KMS-11 (cell line): ENCODE data around the gene HRCT1.

Experiments
- H2AFZ ChIP-seq: fragments of 200-600 bp; sonication (generic); 2 replicates; pipeline ENCODE4 v1.6.1; 2016; ENCODE audit warnings: antibody characterized with exemption, mixed run types, low read depth
- H3K27ac ChIP-seq: fragments of 200-600 bp; sonication (generic); 2 replicates; pipeline ENCODE4 v1.6.1; 2016; ENCODE audit warnings: mild to moderate bottlenecking, mixed run types
- H3K27me3 ChIP-seq: fragments of 200-600 bp; sonication (generic); 2 replicates; pipeline ENCODE4 v1.6.1; 2017; ENCODE audit warnings: mild to moderate bottlenecking, low read depth, mixed run types, moderate library complexity; ENCODE audit not compliant: insufficient read depth
- H3K36me3 ChIP-seq: fragments of 200-600 bp; sonication (generic); 2 replicates; pipeline ENCODE4 v1.6.1; 2017; ENCODE audit warnings: mild to moderate bottlenecking, mixed run types; ENCODE audit not compliant: insufficient read depth
- H3K4me1 ChIP-seq: fragments of 200-600 bp; sonication (generic); 2 replicates; pipeline ENCODE4 v1.6.1; 2016; ENCODE audit warnings: mild to moderate bottlenecking, low read depth, mixed run types; ENCODE audit not compliant: poor library complexity, severe bottlenecking
- H3K4me2 ChIP-seq: fragments of 200-600 bp; sonication (generic); 2 replicates; pipeline ENCODE4 v1.7.0; 2016; ENCODE audit warnings: mild to moderate bottlenecking, mixed run types
- H3K4me3 ChIP-seq: fragments of 200-600 bp; sonication (generic); IDR thresholded peaks from 2 replicates; pipeline ENCODE4 v1.6.1; 2017; ENCODE audit warnings: low read depth, low read length, mixed read lengths; ENCODE audit not compliant: insufficient read depth
- H3K79me2 ChIP-seq: fragments of 200-600 bp; sonication (generic); 2 replicates; pipeline ENCODE4 v1.6.1; 2016; ENCODE audit warnings: low read depth, mixed run types; ENCODE audit not compliant: insufficient read depth
- H3K9ac ChIP-seq: fragments of 200-600 bp; sonication (generic); 2 replicates; pipeline ENCODE4 v1.6.1; 2016; ENCODE audit warnings: mild to moderate bottlenecking, mixed run types
- H4K20me1 ChIP-seq: fragments of 200-600 bp; sonication (generic); 2 replicates; pipeline ENCODE4 v1.6.1; 2016; ENCODE audit warnings: mild to moderate bottlenecking, mixed run types; ENCODE audit not compliant: insufficient read depth
- TF ChIP-seq, protein P1 (sequence below): fragments of 200-600 bp; sonication (generic); conservative IDR thresholded peaks from 2 replicates; pipeline ENCODE4 v1.6.1; 2017; ENCODE audit warnings: low read depth, mild to moderate bottlenecking, antibody characterized with exemption, low read length, moderate library complexity, mixed read lengths

Gene HRCT1

DNA sequence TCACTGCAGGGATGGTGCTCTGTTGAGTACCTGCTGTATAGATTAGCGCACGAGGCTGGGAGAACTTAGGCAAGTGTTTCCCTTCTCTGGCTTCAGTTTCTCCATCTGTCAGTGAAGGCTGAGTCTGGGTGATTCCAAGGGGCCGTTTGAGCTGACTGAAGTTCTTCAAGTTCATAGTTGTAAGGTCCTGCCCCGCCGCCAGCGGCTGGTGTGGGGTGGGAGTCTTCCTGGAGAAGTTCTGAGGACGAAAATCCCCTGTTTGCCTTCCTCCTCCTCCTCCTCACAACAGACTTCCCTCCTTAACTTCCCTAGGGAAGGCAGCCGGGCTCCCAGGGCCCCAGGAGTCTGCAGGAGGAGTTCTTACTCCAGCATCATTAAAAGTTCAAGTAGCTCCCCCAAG, 1.7 kb upstream of the HRCT1 start:
- Histone ChIP-seq H2AFZ (no peak overlapping the region), H3K27me3 (no peaks in the 10 kb centered on the region), H3K4me1 (peaks cover 13% of the 10 kb centered on the region), H3K36me3 (no peaks in the 10 kb centered on the region), H3K4me3 (no peak overlapping the region), H3K27ac (no peak overlapping the region), H4K20me1 (no peaks in the 10 kb centered on the region), H3K4me2 (no peak overlapping the region), H3K79me2 (no peaks in the 10 kb centered on the region), H3K9ac (no peak overlapping the region)
- TF ChIP-seq, protein P1, sequence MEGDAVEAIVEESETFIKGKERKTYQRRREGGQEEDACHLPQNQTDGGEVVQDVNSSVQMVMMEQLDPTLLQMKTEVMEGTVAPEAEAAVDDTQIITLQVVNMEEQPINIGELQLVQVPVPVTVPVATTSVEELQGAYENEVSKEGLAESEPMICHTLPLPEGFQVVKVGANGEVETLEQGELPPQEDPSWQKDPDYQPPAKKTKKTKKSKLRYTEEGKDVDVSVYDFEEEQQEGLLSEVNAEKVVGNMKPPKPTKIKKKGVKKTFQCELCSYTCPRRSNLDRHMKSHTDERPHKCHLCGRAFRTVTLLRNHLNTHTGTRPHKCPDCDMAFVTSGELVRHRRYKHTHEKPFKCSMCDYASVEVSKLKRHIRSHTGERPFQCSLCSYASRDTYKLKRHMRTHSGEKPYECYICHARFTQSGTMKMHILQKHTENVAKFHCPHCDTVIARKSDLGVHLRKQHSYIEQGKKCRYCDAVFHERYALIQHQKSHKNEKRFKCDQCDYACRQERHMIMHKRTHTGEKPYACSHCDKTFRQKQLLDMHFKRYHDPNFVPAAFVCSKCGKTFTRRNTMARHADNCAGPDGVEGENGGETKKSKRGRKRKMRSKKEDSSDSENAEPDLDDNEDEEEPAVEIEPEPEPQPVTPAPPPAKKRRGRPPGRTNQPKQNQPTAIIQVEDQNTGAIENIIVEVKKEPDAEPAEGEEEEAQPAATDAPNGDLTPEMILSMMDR, result no peak

DNA sequence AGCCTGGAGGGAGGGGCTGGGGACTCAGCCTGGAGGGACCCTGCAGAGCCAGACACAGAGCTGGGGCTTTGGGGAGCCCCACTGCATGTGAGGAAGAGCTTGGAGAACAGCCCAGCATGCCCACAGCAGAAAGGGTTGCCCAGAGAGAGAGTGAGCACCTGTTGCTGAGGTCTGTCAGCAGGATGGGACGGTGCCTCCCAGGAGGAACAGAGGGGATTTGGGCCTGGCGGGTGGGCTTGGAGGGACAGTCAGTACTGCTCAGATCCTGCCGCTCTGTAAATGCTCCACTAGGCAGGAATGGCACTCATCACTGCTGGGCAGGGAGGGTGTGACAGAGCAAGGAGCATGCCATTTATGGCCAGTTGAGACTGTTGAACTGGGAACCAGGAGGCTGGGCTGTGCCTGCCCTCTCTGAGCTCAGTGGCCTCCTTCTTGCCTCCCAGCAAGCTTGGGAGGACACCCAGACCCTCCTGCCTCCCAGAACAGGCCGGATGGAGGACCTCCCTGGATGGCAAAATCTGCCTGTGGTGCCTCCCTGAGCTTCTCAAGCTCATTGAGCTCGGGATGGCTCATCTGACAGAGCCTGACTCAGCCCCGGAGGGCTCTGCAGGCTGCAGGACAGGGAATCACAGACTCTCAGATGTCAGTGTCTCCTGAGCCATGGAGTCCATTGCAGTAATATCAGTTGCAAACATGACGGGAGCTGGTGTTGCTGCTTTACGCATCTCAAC, 786 bp upstream of the HRCT1 start:
- no peaks in the 10 kb centered on the region for H3K79me2 ChIP-seq
- no peaks in the 10 kb centered on the region for H3K27me3 ChIP-seq
- no peak overlapping the region for H3K4me2 ChIP-seq
- TF ChIP-seq, protein P1, result no peak
- H3K4me3 ChIP-seq, result no peak overlapping the region
- no peaks in the 10 kb centered on the region for H3K36me3 ChIP-seq
- no peak overlapping the region for H3K9ac ChIP-seq
- H2AFZ ChIP-seq, result no peak overlapping the region
- H3K27ac ChIP-seq, result no peak overlapping the region
- H3K4me1 ChIP-seq, result peaks cover 8% of the 10 kb centered on the region
- H4K20me1 ChIP-seq, result no peaks in the 10 kb centered on the region

DNA sequence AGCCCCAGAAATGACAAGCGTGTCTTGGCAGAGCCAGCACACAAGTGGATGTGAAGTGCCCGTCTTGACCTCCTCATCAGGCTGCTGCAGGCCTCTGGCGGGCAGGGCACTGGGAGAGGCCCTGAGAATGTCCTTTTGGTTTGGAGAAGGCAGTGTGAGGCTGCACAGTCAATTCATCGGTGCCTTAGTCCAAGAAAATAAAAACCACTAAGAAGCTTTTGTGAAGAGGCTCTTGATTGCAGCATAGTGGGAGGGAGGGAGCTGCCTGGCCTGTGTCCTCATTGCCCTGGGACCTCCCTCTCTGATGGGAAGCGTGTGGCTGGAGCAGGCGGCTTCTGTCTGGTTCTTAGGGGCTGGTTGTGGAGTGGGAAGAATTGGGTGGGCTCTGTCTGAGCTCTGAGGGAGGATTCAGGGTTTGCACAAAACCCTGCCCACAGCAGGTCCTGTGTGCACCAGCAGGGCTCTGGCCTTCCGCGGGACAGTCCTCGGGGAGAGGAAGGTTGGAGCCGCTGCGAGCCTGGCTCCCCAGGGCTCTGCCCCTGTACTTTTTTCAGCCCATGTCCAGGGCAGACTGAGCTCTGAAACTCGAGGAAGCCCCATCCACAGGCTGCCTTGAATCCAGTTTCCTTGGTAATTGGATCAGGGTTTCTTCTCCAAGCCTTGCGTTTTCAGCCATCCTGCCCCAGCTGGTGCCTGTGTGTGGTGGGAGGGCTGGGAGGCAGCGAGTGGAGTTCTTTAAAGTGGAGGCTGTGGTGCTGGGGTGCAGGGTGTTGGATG, 1.1 kb downstream of the HRCT1 start:
- H4K20me1 ChIP-seq, result no peaks in the 10 kb centered on the region
- H3K4me2 ChIP-seq, result no peak overlapping the region
- no peak overlapping the region for H3K4me3 ChIP-seq
- H3K27ac ChIP-seq, result no peak overlapping the region
- H3K79me2 ChIP-seq, result no peaks in the 10 kb centered on the region
- H3K27me3 ChIP-seq, result no peaks in the 10 kb centered on the region
- H3K4me1 ChIP-seq, result peaks cover 21% of the 10 kb centered on the region
- TF ChIP-seq, protein P1, result no peak
- H2AFZ ChIP-seq, result no peak overlapping the region
- no peaks in the 10 kb centered on the region for H3K36me3 ChIP-seq
- no peak overlapping the region for H3K9ac ChIP-seq

DNA sequence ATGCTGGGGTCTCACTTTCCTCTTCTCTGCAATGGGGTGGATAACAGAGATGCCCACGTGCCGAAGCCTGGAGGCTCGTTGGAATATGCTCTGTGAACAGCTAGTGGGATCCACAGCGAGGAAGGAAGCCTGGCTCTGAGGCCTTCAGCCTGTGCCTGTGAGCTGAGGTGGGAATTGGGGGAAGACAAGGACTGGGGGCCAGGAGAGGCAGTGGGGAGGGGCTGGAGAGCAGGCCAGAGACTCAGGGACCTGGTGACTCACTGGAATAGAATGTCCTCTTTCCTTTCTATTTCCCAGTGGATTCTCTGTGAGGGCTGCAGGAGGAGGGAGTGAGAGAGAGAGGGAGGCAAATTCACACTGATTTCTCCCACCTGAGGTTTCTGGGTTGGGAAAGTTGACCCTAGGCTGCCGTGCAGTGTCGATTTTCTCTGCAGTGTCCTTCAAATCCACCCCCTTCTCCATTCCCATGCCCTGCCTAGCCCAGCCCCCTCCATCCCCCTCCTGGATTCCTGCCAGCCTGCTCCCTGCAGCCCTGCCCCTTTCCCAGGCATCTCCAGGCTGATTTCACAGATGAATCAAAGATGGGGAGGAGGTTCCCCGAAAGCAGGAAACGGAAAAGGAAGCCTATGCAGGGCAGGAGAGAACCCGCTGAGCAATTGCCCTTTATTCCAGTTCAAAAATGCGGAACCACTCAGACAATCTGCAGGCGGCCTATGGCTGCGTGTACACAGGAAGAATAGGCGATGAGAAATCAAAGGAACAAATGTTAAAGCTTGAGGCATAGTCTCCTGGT, 1.9 kb downstream of the HRCT1 start:
- H3K27ac ChIP-seq, result no peak overlapping the region
- H4K20me1 ChIP-seq, result no peaks in the 10 kb centered on the region
- TF ChIP-seq, protein P1, result no peak
- no peak overlapping the region for H3K9ac ChIP-seq
- H3K36me3 ChIP-seq, result no peaks in the 10 kb centered on the region
- H2AFZ ChIP-seq, result no peak overlapping the region
- H3K79me2 ChIP-seq, result no peaks in the 10 kb centered on the region
- no peaks in the 10 kb centered on the region for H3K27me3 ChIP-seq
- H3K4me2 ChIP-seq, result no peak overlapping the region
- no peak overlapping the region for H3K4me3 ChIP-seq
- H3K4me1 ChIP-seq, result peaks cover 17% of the 10 kb centered on the region
